Fibroblast of lung (primary cell): ENCODE measurements around the gene SCYGR1.

Experiments used
- EZH2 ChIP-seq: IDR thresholded peaks from 2 replicates; pipeline ENCODE4 v1.5.1; 2012; ENCODE audit warnings: low read length, control low read depth, mild to moderate bottlenecking; ENCODE audit errors: missing control alignments
- TF ChIP-seq, protein P1 (sequence below), 2 donors: IDR thresholded peaks in 1 of 2; conservative IDR thresholded peaks in 1 of 2; 1 replicate in 1 of 2; 2 replicates in 1 of 2; pipeline ENCODE4 v1.5.1; 2011 to 2012; ENCODE audit warnings: low read length in 2 of 2, control low read depth in 1 of 2, inconsistent platforms in 1 of 2, low read depth in 1 of 2, mild to moderate bottlenecking in 1 of 2

DNA sequence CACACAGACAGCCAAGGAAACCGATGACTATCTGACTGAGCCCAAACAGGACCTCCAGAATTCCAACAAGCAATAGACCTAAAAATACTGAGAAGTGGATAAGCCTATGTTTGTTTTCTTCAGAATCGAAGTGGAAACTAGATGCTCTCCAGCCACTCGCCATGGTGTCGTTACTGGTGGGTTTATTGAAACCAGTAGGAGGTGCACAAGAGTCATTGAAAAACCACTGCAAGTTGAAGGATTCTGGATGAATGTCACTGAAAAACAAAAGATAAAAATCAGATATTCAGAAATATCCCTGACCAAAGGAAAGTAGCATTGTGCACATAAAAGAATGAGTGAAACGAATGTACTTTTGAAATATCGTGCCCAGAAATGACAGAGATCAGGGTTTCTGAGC, 24.0 kb downstream of the SCYGR1 start:
- TF ChIP-seq, protein P1, sequence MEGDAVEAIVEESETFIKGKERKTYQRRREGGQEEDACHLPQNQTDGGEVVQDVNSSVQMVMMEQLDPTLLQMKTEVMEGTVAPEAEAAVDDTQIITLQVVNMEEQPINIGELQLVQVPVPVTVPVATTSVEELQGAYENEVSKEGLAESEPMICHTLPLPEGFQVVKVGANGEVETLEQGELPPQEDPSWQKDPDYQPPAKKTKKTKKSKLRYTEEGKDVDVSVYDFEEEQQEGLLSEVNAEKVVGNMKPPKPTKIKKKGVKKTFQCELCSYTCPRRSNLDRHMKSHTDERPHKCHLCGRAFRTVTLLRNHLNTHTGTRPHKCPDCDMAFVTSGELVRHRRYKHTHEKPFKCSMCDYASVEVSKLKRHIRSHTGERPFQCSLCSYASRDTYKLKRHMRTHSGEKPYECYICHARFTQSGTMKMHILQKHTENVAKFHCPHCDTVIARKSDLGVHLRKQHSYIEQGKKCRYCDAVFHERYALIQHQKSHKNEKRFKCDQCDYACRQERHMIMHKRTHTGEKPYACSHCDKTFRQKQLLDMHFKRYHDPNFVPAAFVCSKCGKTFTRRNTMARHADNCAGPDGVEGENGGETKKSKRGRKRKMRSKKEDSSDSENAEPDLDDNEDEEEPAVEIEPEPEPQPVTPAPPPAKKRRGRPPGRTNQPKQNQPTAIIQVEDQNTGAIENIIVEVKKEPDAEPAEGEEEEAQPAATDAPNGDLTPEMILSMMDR (conservative IDR thresholded peaks at IDR 0.05 in 1 of 2, IDR thresholded peaks at IDR 0.05 in 1 of 2; ENCODE audit: low read depth in 1 of 2, low read length in 2 of 2) = no peak
- no peak for TF ChIP-seq EZH2
